GM23248 (cell line): ENCODE results near the gene LYRM1. TPM values are rescaled to one million over a fixed set of nuclear protein-coding genes. Genes with fewer than 3 reads are reported as not detected.

Source experiments
- DNase-seq: peaks from one replicate; pipeline ENCODE4 v3.0.0-alpha.2; 2015
- H2AFZ ChIP-seq: fragments of 200-600 bp; sonication (generic); 2 replicates; pipeline ENCODE4 v1.6.1; 2016; ENCODE audit warnings: antibody characterized with exemption
- H3F3A ChIP-seq: fragments of 200-600 bp; sonication (generic); 2 replicates; pipeline ENCODE4 v1.6.1; 2016; ENCODE audit warnings: mild to moderate bottlenecking, antibody characterized with exemption, mixed run types; ENCODE audit not compliant: insufficient read depth
- H3K27ac ChIP-seq: fragments of 200-600 bp; sonication (generic); 2 replicates; pipeline ENCODE4 v1.5.1; 2016; ENCODE audit warnings: mild to moderate bottlenecking
- H3K27me3 ChIP-seq: fragments of 200-600 bp; sonication (generic); replicated peaks from 2 replicates; pipeline ENCODE4 v1.6.1; 2016; ENCODE audit warnings: mild to moderate bottlenecking; ENCODE audit not compliant: insufficient read depth
- H3K36me3 ChIP-seq: fragments of 200-600 bp; sonication (generic); 2 replicates; pipeline ENCODE4 v1.6.1; 2016; ENCODE audit warnings: low read depth, mild to moderate bottlenecking
- H3K4me1 ChIP-seq: fragments of 200-600 bp; sonication (generic); 2 replicates; pipeline ENCODE4 v1.6.1; 2016; ENCODE audit warnings: mild to moderate bottlenecking; ENCODE audit not compliant: insufficient read depth
- H3K4me2 ChIP-seq: fragments of 200-600 bp; sonication (generic); one replicate; pipeline ENCODE4 v1.6.1; 2016; ENCODE audit warnings: mild to moderate bottlenecking; ENCODE audit not compliant: unreplicated experiment
- H3K4me3 ChIP-seq: fragments of 200-600 bp; sonication (generic); 2 replicates; pipeline ENCODE4 v1.5.1; 2016; ENCODE audit warnings: mild to moderate bottlenecking
- H3K79me2 ChIP-seq: fragments of 200-600 bp; sonication (generic); 2 replicates; pipeline ENCODE4 v1.6.1; 2016; ENCODE audit warnings: mild to moderate bottlenecking; ENCODE audit not compliant: insufficient read depth
- H3K9ac ChIP-seq: fragments of 200-600 bp; sonication (generic); 2 replicates; pipeline ENCODE4 v1.6.1; 2016; ENCODE audit warnings: mild to moderate bottlenecking
- H3K9me2 ChIP-seq: fragments of 200-600 bp; sonication (generic); 2 replicates; pipeline ENCODE4 v1.6.1; 2016; ENCODE audit warnings: mixed run types, mild to moderate bottlenecking, moderate library complexity; ENCODE audit not compliant: insufficient read depth
- H3K9me3 ChIP-seq: fragments of 200-600 bp; sonication (generic); one replicate; pipeline ENCODE4 v1.6.1; 2017; ENCODE audit warnings: low read depth
- H4K20me1 ChIP-seq: fragments of 200-600 bp; sonication (generic); 2 replicates; pipeline ENCODE4 v1.6.0; 2016; ENCODE audit not compliant: insufficient read depth
- EZH2 ChIP-seq: fragments of 200-600 bp; sonication (generic); IDR thresholded peaks from 2 replicates; pipeline ENCODE4 v1.6.1; 2018; ENCODE audit warnings: antibody characterized with exemption, mild to moderate bottlenecking; ENCODE audit not compliant: insufficient read depth, poor library complexity, severe bottlenecking
- EZH2phosphoT487 ChIP-seq: fragments of 200-600 bp; sonication (generic); IDR thresholded peaks from 2 replicates; pipeline ENCODE4 v1.6.1; 2018; ENCODE audit warnings: antibody characterized with exemption, moderate library complexity, mild to moderate bottlenecking, low read depth; ENCODE audit not compliant: insufficient read depth
- WGBS, 2 experiments: methylation state at CpG; one replicate each; pipeline ENCODE4 v1.1.6; 2015 to 2017; ENCODE audit warnings: low lambda C conversion rate in 2 of 2, low coverage in 1 of 2; ENCODE audit errors: missing lambda C conversion rate in 2 of 2; 5-methylcytosine and 5-hydroxymethylcytosine counted together
- in situ Hi-C: fragments of 300-500 bp; cut with MboI; formaldehyde crosslinking; loops from 2 replicates; pipeline ENCODE4 v1.15.0; 2020
- polyA plus RNA-seq: library from polyadenylated mRNA; unstranded; fragments of >200 nt; fragmentation: Nextera tagmentation; extraction: Ambion mirVana; gene quantifications from 2 replicates; pipeline ENCODE4 v1.2.1, GENCODE V29; 2016
- total RNA-seq: library from RNA; depleted of rRNA; stranded (reverse); fragments of >200 nt; shearing (Covaris generic); gene quantifications from 2 replicates; pipeline ENCODE4 v1.2.3, GENCODE V29; 2014

LYRM1 gene
- total and polyA plus RNA-seq, 2 experiments from 2014 or later: 32.1 to 40.9 TPM

DNA sequence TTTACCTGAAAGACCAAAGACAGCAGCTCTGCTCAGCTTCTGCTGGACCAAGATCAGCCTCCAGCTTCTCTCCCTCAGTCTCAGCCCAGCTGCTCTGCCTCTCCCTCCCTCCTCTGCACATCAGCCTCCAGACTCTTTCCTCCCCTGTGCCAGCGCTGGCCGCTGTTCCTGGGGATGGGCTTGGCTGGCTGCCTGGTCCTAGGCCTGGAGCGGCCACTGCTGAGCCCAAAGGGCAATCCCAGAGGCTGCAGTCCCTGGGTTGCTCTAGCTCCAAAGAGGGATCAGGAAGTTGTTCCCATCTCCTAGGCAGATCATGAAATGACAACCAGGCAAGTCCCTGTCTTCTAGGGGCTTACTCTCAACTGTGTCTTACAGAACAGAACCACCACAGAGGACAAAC is 31.7 kb upstream of the LYRM1 start:
- Histone ChIP-seq H3K36me3 (no peaks in the 10 kb centered on the region; the same call in 1 of the 2 replicates), H3K79me2 (peaks cover 100% of the 10 kb centered on the region), H3F3A (peaks cover 45% of the 10 kb centered on the region), H3K27ac (peak overlapping the region; percentile 25), H3K4me1 (peaks cover 61% of the 10 kb centered on the region), H2AFZ (no peak overlapping the region), H3K9me3 (no peaks in the 10 kb centered on the region), H3K27me3 (no peaks in the 10 kb centered on the region), H4K20me1 (peaks cover 16% of the 10 kb centered on the region), H3K4me3 (no peak overlapping the region), H3K9ac (peak overlapping the region; percentile 22; the same call in 1 of the 2 replicates), H3K4me2 (peak overlapping the region; percentile 39), H3K9me2 (no peaks in the 10 kb centered on the region)
- peak; percentile 68 for DNase-seq
- TF ChIP-seq EZH2 (no peak), EZH2phosphoT487 (no peak)
- whole genome bisulfite sequencing, 2 experiments: 3 to 10% methylated on average over 3 of the region's 3 CpGs
- in situ Hi-C loops: no loop called here

DNA sequence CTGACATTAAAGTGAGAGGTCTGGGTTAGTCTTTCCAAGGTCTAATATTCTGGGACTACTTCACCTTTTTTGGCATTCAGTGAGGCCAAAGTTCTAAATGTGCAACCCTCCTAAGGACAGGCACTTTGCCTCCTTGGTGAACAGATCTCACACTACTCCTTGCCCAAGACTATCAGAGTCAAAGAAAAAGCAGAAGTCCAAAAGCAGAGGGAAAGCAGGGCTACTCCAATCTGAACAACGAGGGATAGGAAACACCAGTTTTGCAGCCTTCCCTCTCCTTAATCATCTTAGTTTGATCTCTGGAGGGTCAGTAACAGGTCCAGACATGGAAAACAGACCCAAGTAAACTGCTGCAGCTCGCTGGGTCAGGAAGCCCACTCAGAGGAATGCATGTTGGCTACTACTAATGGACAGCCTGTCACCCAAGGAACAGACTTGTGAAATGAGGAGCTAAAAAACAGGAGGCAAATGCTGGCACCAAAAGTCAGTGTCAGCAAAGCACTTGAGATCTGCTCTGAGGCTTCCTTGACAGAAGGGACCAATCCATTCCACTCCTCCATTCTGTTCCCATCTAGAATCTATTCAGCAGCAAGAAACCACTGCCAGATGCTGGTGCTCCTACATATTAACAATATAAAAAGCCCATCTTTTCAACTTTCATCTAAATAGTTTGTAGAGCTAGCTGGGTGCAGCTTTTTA is 30.3 kb upstream of the LYRM1 start:
- no peak overlapping the region for H3K4me3 ChIP-seq
- no peaks in the 10 kb centered on the region for H3K9me2 ChIP-seq
- H3K79me2 ChIP-seq: peaks cover 100% of the 10 kb centered on the region
- TF ChIP-seq EZH2phosphoT487 (no peak), EZH2 (no peak)
- peaks cover 59% of the 10 kb centered on the region for H3K4me1 ChIP-seq
- H3K27ac ChIP-seq: no peak overlapping the region
- peaks cover 23% of the 10 kb centered on the region for H4K20me1 ChIP-seq
- H3K4me2 ChIP-seq: no peak overlapping the region
- no peak for DNase-seq
- WGBS, 2 experiments: 8 to 23% methylated on average over 2 of the region's 2 CpGs
- H3K9me3 ChIP-seq: no peaks in the 10 kb centered on the region
- H3K27me3 ChIP-seq: no peaks in the 10 kb centered on the region
- no peak overlapping the region for H2AFZ ChIP-seq
- H3K36me3 ChIP-seq: no peaks in the 10 kb centered on the region
- in situ Hi-C loops: no loop called here
- no peak overlapping the region for H3K9ac ChIP-seq
- H3F3A ChIP-seq: peaks cover 38% of the 10 kb centered on the region

DNA sequence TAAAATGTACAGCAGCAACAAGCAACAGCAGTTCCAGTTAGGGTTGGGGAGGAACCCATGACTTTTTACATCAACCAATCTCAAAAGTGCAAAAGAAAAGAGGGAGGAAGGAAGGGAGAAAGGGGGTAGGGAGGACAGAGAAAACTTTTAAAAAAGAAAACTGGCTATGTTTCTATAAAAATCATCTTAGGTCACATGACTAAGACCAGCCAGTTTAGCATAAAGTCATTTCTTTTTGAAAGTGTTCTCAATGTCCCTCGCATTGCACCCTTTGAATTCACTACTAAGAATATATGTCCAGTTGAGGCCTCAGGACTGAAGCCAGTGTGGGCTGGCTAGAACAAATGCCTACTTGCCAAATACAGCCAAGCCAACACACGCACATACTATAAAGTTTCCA is 29.3 kb upstream of the LYRM1 start:
- Histone ChIP-seq H3K9ac (no peak overlapping the region), H3K27ac (no peak overlapping the region), H3K27me3 (no peaks in the 10 kb centered on the region), H3K36me3 (no peaks in the 10 kb centered on the region), H3K4me3 (no peak overlapping the region), H4K20me1 (peaks cover 26% of the 10 kb centered on the region), H2AFZ (no peak overlapping the region), H3F3A (peaks cover 28% of the 10 kb centered on the region), H3K4me2 (no peak overlapping the region), H3K4me1 (peaks cover 49% of the 10 kb centered on the region), H3K79me2 (peaks cover 100% of the 10 kb centered on the region), H3K9me3 (no peaks in the 10 kb centered on the region), H3K9me2 (no peaks in the 10 kb centered on the region)
- TF ChIP-seq EZH2phosphoT487: no peak
- no peak for TF ChIP-seq EZH2
- WGBS, 2 experiments: 73 to 75% methylated on average over 2 of the region's 2 CpGs
- in situ Hi-C loops: no loop called here
- no peak for DNase-seq

DNA sequence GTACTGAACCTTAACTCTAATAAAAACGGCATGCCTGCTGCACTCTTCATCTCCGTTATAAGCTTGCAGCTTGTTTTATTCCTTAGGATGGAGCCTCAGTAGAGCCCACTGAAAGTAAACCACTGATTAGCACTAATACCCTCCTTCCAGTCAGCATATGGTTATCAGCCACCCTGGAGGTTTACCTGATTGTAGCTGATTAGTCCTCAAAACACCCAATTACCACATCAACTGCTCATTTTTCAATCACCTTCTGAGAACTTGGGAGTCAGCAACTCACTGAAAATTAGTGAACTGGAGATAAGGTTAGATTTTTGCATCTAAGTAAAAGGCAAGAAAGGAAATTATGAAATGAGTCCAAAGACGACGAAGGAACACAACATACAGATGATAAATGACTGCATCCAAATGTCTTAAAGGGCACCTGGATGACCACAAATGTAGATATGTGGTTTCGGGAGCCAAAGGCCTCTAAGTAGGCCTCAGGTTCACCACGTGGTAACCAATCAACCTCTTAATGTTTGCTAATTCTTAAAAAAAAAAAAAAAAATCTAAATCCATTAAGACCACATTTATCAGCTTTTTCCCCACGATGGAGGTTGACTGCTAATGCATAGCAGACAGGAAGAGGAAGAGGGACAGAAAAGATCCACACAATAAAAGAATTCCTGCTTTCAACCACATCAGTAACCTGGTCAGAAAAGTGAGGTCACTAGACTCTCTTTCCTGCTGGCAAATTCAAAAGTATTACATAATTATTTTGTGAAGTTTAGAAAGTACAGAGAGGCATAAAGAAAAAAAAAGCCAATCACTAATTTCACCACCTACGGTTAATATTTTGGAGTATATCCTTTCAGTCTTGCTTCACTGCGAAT is 28.4 kb upstream of the LYRM1 start:
- Histone ChIP-seq H3K4me3 (no peak overlapping the region), H3K9ac (no peak overlapping the region), H3K4me1 (peaks cover 40% of the 10 kb centered on the region), H3K36me3 (0 out of 2 replicates have a peak, but pooled peaks cover 6% of the 10 kb centered on the region), H3K79me2 (peaks cover 100% of the 10 kb centered on the region), H3K4me2 (no peak overlapping the region), H3K27ac (no peak overlapping the region), H3F3A (peaks cover 19% of the 10 kb centered on the region), H3K9me2 (no peaks in the 10 kb centered on the region), H3K27me3 (no peaks in the 10 kb centered on the region), H3K9me3 (no peaks in the 10 kb centered on the region), H2AFZ (no peak overlapping the region), H4K20me1 (peaks cover 26% of the 10 kb centered on the region)
- 89 to 91% methylated on average over 9 of the region's 9 CpGs for WGBS, 2 experiments
- TF ChIP-seq EZH2 (no peak), EZH2phosphoT487 (no peak)
- DNase-seq: no peak
- in situ Hi-C loops: no loop called here
